K562 (cell line): ENCODE data around the gene VKORC1. TPM values are rescaled to one million over a fixed set of nuclear protein-coding genes. Genes with fewer than 3 reads are reported as not detected.

Experiments used
- ARHGAP35 ChIP-seq: fragments of 450-650 bp; IDR thresholded peaks from 2 replicates; pipeline ENCODE4 v1.6.1; 2018; ENCODE audit not compliant: partially characterized antibody
- ARID1B ChIP-seq: fragments of 450-650 bp; IDR thresholded peaks from 2 replicates; pipeline ENCODE4 v1.6.1; 2016; ENCODE audit warnings: antibody characterized with exemption, mild to moderate bottlenecking, inconsistent platforms
- C11orf30 ChIP-seq: fragments of 450-650 bp; IDR thresholded peaks from 2 replicates; pipeline ENCODE4 v1.6.1; 2016; ENCODE audit warnings: low read depth, mild to moderate bottlenecking
- ESRRB ChIP-seq: fragments of 250-450 bp; sonication (Bioruptor Pico); IDR thresholded peaks from 2 replicates; pipeline ENCODE4 v1.5.0; 2020; ENCODE audit warnings: mild to moderate bottlenecking, moderate library complexity, borderline replicate concordance
- HNRNPL ChIP-seq: fragments of 200-400 bp; formaldehyde crosslinking; IDR thresholded peaks from 2 replicates; pipeline ENCODE4 v1.6.1; 2017; ENCODE audit warnings: low read depth, mild to moderate bottlenecking, low read length
- MXI1 ChIP-seq: IDR thresholded peaks from 2 replicates; pipeline ENCODE4 v1.6.1; 2011; ENCODE audit warnings: low read depth, mild to moderate bottlenecking, improper control_type of control experiment, low read length
- MYC ChIP-seq, 2 experiments: fragments of 250-450 bp in 1 of 2; sonication (Bioruptor Pico) in 1 of 2; IDR thresholded peaks; 2 replicates each; pipeline versions ENCODE4 v1.5.1 to v1.6.1; 2012 to 2021; ENCODE audit warnings: low read depth in 2 of 2, borderline replicate concordance in 1 of 2, improper control_type of control experiment in 1 of 2, low read length in 1 of 2, mild to moderate bottlenecking in 1 of 2, moderate library complexity in 1 of 2
- NR2C1 ChIP-seq, 2 experiments: fragments of 450-650 bp; IDR thresholded peaks; 2 replicates each; pipeline ENCODE4 v1.6.1; 2017; ENCODE audit warnings: mild to moderate bottlenecking in 2 of 2, antibody characterized with exemption in 1 of 2, inconsistent platforms in 1 of 2, missing compliant biosample characterization in 1 of 2, missing genetic modification characterization in 1 of 2
- RFX7 ChIP-seq: fragments of 250-450 bp; sonication (Bioruptor Pico); IDR thresholded peaks from 2 replicates; pipeline ENCODE4 v1.5.1; 2021; ENCODE audit warnings: mild to moderate bottlenecking
- TCF7L2 ChIP-seq: fragments of 150-350 bp; IDR thresholded peaks from 2 replicates; pipeline ENCODE4 v1.6.1; 2016; ENCODE audit warnings: low read depth, mild to moderate bottlenecking, low read length, moderate library complexity
- ZBED1 ChIP-seq: IDR thresholded peaks from 2 replicates; pipeline ENCODE4 v1.6.1; 2014
- ZNF311 ChIP-seq: fragments of 250-450 bp; sonication (Bioruptor Pico); IDR thresholded peaks from 2 replicates; pipeline ENCODE4 v1.4.0; 2020; ENCODE audit warnings: mild to moderate bottlenecking, moderate library complexity
- ZNF695 ChIP-seq: fragments of 450-650 bp; formaldehyde crosslinking; IDR thresholded peaks from 2 replicates; pipeline ENCODE4 v1.4.0; 2020; ENCODE audit warnings: mild to moderate bottlenecking, moderate library complexity
- ZNF830 ChIP-seq: fragments of 250-450 bp; sonication (Bioruptor Pico); IDR thresholded peaks from 2 replicates; pipeline ENCODE4 v1.5.0; 2021; ENCODE audit warnings: mild to moderate bottlenecking
- polyA plus RNA-seq, 8 experiments: library from polyadenylated mRNA; depleted of rRNA in 4 of 8; stranded (reverse) in 5 of 8; unstranded in 3 of 8; fragments of >200 nt; fragmentation: Nextera tagmentation in 2 of 8; fragmentation: Illumina TruSeq in 1 of 8; extraction: Ambion mirVana in 2 of 8; extraction: Trizol in 1 of 8; gene quantifications; 2 replicates each; pipeline versions ENCODE4 v1.2.1 to v1.2.3, GENCODE V29; 2011 to 2014; ENCODE audit warnings: inconsistent platforms in 1 of 8, missing spikeins in 1 of 8
- total RNA-seq, 7 experiments: library from RNA; depleted of rRNA in 6 of 7; stranded (reverse); fragments of >200 nt in 6 of 7; fragmentation: Illumina TruSeq in 2 of 7; extraction: Trizol in 2 of 7; gene quantifications; 2 replicates each; pipeline versions ENCODE4 v1.2.1 to v1.2.3, GENCODE V29; 2011 to 2021; ENCODE audit warnings: low replicate concordance in 1 of 7
- TF ChIP-seq, protein P1 (sequence below): fragments of 250-450 bp; sonication (Bioruptor Pico); IDR thresholded peaks from 2 replicates; pipeline ENCODE4 v1.6.1; 2021; ENCODE audit warnings: mild to moderate bottlenecking
- TF ChIP-seq, protein P2 (sequence below), 3 experiments: fragments of 200-800 bp in 1 of 3; fragments of 250-450 bp in 1 of 3; fragments of 450-650 bp in 1 of 3; sonication (Bioruptor Pico) in 1 of 3; sonication (Bioruptor generic) in 1 of 3; formaldehyde crosslinking in 1 of 3; IDR thresholded peaks; 2 replicates each; pipeline versions ENCODE4 v1.6.1 to v1.8.0; 2016 to 2022; ENCODE audit warnings: mild to moderate bottlenecking in 2 of 3, missing genetic modification characterization in 2 of 3, missing compliant biosample characterization in 1 of 3, moderate library complexity in 1 of 3
- TF ChIP-seq, protein P3 (sequence below): IDR thresholded peaks from 2 replicates; pipeline ENCODE4 v1.6.1; 2012; ENCODE audit warnings: low read depth, low read length, improper control_type of control experiment, borderline replicate concordance
- TF ChIP-seq, protein P4 (sequence below): fragments of 250-450 bp; sonication (Bioruptor Pico); IDR thresholded peaks from 2 replicates; pipeline ENCODE4 v1.5.0; 2021; ENCODE audit warnings: mild to moderate bottlenecking, borderline replicate concordance

Gene VKORC1
- total and polyA plus RNA-seq, 9 of the 15 experiments (the other 6 are each of a cell fraction or from before 2014, with no cell fraction given), result 30.0 to 119 (median 62.1) TPM

DNA sequence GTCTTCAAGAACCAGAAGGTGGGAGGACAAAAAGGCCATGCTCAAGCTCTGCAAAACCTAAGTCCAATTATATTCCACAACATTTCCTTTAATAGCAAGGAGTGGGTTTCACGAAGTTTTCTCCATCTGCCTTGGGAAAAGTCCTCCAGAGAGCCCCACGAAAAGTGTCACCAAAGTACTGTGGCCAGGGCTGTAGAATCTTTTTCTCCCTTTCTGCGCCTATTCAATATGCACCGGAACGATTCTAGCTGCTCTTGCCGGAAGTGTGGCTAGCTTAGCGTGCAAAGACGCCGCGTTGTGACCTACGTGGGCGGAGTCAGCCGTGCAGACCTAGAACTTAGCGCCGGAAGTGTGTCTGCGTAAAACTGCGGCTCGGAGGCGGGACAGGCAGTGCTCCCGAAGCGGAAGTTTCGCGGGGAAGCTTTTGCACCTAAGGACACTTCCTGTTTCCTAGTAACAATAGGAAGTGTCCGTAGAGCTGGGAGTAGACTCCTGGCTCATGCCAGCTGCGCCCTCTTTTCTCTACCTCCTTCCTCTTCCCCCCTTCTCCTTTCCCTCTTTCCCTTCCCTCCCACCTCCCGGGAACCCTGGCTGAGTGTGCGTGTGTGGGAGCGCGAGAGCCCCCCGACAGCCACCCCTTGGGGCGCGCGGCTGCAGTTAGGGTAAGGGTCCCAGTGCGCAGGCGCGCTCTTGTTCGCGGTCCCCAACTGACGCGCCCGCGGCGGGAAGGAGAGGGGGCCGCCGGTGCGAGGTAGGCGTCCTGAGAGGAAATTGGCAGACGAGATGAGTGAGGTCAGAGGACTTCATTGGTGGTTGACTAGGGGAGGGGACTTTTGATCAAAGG lies 20.4 kb downstream of the VKORC1 start, which contains the start of the genes ZNF646 and ZNF668 (continued):
- TF ChIP-seq MYC (IDR thresholded peaks at IDR 0.05; ENCODE audit: low read depth, low read length) (peak; percentile 53; the same call in 1 of the 2 replicates), MYC (CRISPR knock-in tag; IDR thresholded peaks at IDR 0.05; ENCODE audit: borderline replicate concordance, low read depth) (peak; percentile 42; the same call in 1 of the 2 replicates), ESRRB (CRISPR knock-in tag) (no peak), ZBED1 (no peak), RFX7 (CRISPR knock-in tag) (no peak), ZNF695 (no peak), ZNF830 (no peak), HNRNPL (no peak), MXI1 (peak; percentile 57; the same call in 1 of the 2 replicates), ARID1B (0 out of 2 replicates have a peak, but pooled peaks have one; percentile 16), ARHGAP35 (no peak), ZNF311 (no peak), C11orf30 (peak; percentile 97), NR2C1 (IDR thresholded peaks at IDR 0.05) (peak; percentile 90), NR2C1 (tag; IDR thresholded peaks at IDR 0.05) (peak; percentile 93), TCF7L2 (no peak)
- TF ChIP-seq, protein P1, sequence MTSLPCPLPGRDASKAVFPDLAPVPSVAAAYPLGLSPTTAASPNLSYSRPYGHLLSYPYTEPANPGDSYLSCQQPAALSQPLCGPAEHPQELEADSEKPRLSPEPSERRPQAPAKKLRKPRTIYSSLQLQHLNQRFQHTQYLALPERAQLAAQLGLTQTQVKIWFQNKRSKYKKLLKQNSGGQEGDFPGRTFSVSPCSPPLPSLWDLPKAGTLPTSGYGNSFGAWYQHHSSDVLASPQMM (CRISPR knock-in tag), result no peak
- TF ChIP-seq, protein P2, sequence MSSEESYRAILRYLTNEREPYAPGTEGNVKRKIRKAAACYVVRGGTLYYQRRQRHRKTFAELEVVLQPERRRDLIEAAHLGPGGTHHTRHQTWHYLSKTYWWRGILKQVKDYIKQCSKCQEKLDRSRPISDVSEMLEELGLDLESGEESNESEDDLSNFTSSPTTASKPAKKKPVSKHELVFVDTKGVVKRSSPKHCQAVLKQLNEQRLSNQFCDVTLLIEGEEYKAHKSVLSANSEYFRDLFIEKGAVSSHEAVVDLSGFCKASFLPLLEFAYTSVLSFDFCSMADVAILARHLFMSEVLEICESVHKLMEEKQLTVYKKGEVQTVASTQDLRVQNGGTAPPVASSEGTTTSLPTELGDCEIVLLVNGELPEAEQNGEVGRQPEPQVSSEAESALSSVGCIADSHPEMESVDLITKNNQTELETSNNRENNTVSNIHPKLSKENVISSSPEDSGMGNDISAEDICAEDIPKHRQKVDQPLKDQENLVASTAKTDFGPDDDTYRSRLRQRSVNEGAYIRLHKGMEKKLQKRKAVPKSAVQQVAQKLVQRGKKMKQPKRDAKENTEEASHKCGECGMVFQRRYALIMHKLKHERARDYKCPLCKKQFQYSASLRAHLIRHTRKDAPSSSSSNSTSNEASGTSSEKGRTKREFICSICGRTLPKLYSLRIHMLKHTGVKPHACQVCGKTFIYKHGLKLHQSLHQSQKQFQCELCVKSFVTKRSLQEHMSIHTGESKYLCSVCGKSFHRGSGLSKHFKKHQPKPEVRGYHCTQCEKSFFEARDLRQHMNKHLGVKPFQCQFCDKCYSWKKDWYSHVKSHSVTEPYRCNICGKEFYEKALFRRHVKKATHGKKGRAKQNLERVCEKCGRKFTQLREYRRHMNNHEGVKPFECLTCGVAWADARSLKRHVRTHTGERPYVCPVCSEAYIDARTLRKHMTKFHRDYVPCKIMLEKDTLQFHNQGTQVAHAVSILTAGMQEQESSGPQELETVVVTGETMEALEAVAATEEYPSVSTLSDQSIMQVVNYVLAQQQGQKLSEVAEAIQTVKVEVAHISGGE (CRISPR knock-in tag; IDR thresholded peaks at IDR 0.05), result peak; percentile 94 to 99 (median 98)
- TF ChIP-seq, protein P3, sequence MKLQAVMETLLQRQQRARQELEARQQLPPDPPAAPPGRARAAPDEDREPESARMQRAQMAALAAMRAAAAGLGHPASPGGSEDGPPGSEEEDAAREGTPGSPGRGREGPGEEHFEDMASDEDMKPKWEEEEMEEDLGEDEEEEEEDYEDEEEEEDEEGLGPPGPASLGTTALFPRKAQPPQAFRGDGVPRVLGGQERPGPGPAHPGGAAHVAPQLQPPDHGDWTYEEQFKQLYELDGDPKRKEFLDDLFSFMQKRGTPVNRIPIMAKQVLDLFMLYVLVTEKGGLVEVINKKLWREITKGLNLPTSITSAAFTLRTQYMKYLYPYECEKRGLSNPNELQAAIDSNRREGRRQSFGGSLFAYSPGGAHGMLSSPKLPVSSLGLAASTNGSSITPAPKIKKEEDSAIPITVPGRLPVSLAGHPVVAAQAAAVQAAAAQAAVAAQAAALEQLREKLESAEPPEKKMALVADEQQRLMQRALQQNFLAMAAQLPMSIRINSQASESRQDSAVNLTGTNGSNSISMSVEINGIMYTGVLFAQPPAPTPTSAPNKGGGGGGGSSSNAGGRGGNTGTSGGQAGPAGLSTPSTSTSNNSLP, result 0 out of 2 replicates have a peak, but pooled peaks have one; percentile 4
- TF ChIP-seq, protein P4, sequence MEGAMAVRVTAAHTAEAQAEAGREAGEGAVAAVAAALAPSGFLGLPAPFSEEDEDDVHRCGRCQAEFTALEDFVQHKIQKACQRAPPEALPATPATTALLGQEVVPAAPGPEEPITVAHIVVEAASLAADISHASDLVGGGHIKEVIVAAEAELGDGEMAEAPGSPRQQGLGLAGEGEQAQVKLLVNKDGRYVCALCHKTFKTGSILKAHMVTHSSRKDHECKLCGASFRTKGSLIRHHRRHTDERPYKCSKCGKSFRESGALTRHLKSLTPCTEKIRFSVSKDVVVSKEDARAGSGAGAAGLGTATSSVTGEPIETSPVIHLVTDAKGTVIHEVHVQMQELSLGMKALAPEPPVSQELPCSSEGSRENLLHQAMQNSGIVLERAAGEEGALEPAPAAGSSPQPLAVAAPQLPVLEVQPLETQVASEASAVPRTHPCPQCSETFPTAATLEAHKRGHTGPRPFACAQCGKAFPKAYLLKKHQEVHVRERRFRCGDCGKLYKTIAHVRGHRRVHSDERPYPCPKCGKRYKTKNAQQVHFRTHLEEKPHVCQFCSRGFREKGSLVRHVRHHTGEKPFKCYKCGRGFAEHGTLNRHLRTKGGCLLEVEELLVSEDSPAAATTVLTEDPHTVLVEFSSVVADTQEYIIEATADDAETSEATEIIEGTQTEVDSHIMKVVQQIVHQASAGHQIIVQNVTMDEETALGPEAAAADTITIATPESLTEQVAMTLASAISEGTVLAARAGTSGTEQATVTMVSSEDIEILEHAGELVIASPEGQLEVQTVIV (CRISPR knock-in tag), result no peak
